ENCODE results near the gene WDR91.
A peak's percentile ranks its signal among the peaks of the same experiment; 100 is the strongest.
"Not testable (repeated sequence)": the region's sequence is repeated elsewhere in the genome, so short reads cannot be mapped to it uniquely, and the experiment has no call there.

Gene WDR91

DNA sequence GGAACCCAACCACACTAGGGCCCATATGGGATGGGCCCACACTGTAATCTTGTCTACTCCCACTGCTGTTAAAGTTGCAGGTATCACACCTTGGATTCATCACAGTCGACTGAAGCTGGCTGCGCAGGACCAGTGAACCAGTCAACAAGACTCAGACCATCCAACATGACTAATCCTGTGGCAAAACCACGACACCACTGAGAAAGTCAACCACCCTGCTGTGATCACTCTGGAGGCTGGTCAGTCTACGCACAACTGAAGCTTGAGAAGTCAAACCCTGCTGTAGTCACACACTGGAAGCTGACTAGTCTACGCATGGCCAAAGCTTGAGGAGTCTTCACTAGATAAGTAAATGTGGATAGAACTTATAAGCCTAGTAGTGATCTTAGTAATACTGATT, 31.2 kb downstream of the WDR91 start:
- DNase-seq (ENCODE audit: low read depth, low spot score) = no peak

DNA sequence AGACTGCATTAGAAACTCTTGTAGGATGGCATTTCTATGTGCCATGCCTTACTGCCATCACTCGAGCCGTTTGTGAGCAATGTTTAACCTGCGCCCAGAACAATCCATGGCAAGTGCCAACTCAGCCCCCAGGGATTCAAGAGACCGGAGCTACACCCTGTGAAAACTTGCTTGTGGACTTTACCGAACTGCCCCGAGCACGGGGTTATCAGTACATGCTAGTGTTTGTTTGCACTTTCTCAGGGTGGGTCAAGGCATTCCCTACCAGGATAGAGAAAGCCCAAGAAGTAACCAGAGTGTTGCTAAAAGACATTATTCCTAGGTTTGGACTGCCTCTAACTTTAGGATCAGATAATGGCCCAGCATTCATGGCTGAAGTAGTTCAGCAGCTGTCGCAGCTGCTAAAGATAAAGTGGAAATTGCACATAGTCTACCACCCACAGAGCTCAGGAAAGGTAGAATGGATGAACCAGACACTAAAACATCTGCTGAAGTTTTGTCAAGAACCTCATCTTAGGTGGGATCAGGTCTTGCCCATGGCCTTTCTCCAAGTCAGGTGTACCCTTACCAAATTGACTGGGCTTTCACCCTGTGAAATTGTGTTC, 31.9 kb downstream of the WDR91 start:
- no peak for DNase-seq (ENCODE audit: low read depth, low spot score)

DNA sequence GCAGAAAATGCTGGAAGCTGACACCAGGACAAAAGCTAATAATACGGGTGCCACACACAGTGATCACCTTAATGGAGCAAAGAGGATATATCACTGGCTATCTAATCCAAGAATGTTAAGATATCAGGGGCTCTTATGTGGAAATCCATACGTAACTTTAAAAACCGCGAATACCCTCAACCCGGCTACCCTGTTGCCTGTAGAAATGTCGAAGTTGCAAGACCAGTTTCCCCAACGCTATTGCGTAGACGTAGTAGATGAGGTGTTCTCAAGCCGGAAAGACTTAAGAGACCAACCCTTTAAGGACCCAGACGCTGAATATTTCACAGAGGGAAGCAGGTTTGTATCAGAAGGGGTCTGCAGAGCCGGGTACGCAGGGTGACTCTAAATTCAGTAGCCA, 33.0 kb downstream of the WDR91 start:
- no peak for DNase-seq (ENCODE audit: low read depth, low spot score)

DNA sequence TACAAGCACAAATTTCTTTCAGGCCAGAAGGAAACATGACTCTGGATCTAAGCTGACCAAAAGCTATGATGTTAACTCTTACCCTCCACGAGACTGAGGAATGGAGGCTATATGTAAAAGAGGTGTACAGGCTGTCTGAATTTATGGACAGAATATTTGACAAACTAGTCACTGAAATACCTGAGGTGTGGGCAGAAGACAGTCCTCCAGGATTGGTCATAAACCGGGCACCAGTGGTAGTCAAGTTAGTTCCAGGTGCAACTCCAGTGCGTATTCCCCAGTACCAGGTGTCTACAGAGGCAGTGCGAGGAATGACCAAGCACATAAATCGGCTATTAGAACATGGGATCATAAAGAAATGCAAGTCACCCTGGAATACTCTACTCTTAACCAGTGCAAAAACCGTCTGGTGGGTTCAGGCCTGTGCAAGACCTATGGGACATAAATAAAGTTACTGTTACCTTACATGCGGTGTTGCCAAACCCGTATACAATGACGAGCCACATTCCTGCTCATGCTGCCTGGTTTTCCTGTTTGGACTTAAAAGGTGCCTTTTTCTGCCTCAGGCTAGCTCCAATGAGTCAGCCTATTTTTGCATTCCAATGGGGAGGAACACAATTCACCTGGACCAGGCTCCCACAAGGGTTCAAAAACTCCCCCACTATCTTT, 34.2 kb downstream of the WDR91 start:
- DNase-seq (ENCODE audit: low read depth, low spot score) = peak; percentile 89

DNA sequence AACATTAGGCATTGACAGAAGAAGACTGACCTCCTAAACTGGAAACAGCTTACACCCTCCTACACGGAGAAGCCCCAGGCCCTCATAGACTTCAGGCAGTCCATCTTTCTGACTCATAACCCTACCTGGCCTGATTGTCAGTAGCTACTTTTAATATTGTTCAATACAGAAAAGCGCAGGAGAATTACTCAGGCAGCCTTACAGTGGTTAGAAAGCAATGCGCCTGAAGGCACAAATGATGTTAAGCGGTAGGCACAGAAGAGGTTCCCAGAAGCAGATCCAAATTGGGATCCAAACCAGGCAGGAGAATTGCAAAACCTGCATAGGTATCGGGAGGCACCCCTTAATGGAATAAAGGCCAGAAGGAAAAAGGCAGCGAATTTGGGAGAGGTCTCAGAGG, 35.4 kb downstream of the WDR91 start:
- DNase-seq (ENCODE audit: low read depth, low spot score) = no peak

DNA sequence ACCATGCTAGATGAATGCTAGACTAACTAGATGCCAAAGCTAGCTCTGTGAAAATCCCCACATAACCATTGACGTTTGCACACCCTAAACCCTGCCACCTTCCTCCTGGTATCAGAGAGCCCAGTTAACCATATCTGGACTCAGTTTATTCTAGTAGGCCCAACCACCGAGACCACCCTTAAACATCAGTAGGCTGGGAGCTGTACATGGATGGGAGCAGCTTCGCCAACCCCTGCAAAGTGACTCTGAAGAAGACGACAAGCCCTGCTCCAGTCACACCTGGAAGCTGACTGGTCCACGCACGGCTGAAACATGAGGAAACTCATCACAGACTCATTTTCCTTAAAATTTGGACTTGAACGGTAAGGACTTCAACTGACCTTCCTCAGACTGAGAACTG, 36.4 kb downstream of the WDR91 start:
- no peak for DNase-seq (ENCODE audit: low read depth, low spot score)

DNA sequence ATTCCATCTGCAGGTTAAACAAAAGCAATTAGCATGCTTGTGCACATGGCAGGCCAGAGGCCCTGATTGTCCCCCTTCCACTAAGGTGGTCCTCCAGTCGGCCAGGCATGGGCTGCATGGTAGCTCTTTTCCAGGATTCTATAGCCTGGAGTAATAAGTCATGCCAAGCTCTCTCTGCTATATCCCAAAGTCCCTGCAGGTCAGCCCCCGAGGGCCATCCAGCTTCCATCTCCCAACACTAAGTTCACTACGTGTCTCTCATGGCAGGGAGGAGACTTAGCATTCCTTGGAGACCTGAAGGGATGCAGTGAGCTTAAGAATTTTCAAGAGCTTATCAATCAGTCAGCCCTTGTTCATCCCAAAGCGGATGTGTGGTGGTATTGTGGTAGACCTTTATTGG, 37.4 kb downstream of the WDR91 start:
- DNase-seq (ENCODE audit: low read depth, low spot score) = not testable (repeated sequence)

DNA sequence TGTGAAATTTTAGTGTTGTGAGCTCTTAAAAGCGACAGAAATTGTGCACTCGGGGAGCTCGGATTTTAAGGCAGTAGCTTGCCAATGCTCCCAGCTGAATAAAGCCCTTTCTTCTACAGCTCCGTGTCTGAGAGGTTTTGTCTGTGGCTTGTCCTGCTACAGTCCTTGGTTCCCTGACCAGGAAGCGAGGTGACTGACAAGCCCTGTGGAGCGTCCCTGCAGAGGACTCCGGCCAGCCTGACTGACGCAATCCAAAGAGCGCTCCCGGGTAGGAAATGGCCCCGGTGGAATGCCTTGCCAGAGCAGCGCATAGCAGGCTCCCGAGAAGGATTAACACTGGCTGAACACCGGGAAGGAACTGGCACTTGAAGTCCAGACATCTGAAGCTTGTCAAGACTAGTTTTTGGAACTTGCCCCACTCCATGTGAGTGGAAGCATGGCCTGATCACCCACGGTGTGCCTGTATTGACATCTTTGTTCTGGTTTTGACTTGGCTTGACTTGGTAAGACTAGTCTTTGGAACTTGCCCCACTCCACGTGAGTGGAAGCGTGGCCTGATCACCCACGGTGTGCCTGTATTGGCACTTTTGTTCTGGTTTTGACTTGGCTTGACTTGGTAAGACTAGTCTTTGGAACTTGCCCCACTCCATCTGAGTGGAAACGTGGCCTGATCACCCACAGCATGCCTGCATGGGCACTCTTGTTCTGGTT, 39.6 kb downstream of the WDR91 start:
- peak; percentile 87 for DNase-seq (ENCODE audit: low read depth, low spot score)

DNA sequence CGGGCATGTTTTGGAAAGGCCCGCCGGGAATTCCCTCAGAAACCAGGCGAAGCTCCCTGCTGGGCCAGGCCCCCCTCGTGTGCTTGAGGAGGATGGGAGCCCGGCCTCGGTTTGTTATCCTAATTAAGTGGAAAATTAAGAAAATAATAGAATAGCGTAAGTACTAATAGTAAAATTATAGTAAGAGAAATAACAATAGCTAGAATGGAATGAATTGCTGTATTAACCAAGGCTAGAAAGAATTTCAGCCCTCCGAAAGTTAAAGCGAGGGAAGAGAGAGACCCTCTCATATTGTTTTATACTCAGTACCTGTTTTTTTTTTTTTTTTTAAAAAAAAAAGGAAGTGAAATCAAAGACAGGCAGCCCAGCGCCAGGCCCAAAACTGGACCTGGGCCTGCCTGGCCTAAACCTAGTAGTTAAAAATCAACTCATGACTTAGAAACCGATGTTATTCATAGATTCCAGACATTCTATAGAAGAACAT, 40.3 kb downstream of the WDR91 start:
- DNase-seq (ENCODE audit: low read depth, low spot score) = not testable (repeated sequence)

DNA sequence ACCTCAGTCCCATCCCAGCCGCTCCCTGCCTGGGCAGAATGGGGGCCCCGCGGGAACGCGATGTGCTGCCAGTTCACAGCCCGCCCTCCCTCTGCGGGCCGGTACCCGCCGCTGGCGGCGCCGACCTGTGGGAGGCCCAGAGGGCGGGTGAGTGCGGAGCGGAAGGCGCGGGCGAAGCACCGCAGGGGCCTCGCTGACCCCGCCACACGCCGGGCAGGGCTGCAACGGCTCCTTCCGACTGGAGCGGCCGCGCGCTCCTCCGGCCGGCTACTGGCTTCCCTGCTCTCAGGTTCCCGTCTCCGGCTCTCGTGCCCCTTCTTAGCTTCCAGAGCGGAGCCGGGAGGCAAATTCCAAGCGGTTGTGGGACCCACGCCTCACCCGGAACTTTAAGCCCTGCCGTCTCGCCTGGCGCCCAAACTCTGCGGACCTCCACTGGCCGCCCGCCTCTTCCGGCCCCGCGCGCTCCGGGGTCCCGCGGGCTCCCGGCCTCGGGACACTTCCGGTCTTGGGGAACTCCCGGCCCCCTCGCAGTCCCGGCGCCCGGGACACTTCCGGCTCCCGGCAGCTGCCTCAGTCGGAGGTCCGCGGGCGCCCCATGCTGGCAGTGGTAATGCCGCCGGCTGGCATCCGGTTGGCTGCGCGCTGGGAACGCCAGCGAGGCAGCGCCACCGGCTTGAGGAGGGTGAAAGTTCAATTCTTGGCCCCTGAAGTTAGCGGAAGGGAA, 40.9 kb downstream of the WDR91 start, which contains the start of gene CYREN:
Gene CYREN (minus strand): TSS at position 434 of the 724 bp plus-strand sequence. CDS start 1,785 bp downstream, outside the sequence.
- DNase-seq (ENCODE audit: low read depth, low spot score) = peak; percentile 96

DNA sequence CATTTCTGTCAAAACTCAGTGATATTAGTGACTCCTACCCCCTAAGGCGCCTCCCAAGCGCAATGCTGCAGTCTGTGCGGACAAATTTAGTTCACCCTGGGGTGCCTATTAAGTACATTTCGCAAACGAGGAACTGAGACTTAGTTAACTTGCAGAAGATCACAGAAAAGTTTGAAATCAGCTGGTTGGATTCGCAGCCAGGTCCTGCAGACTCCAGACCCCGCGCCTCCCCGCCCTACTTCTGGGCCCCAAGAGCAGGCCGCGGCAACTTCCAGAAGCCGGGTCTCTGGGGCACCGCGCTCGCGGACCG, 41.4 kb downstream of the WDR91 start:
- DNase-seq (ENCODE audit: low read depth, low spot score) = no peak

DNA sequence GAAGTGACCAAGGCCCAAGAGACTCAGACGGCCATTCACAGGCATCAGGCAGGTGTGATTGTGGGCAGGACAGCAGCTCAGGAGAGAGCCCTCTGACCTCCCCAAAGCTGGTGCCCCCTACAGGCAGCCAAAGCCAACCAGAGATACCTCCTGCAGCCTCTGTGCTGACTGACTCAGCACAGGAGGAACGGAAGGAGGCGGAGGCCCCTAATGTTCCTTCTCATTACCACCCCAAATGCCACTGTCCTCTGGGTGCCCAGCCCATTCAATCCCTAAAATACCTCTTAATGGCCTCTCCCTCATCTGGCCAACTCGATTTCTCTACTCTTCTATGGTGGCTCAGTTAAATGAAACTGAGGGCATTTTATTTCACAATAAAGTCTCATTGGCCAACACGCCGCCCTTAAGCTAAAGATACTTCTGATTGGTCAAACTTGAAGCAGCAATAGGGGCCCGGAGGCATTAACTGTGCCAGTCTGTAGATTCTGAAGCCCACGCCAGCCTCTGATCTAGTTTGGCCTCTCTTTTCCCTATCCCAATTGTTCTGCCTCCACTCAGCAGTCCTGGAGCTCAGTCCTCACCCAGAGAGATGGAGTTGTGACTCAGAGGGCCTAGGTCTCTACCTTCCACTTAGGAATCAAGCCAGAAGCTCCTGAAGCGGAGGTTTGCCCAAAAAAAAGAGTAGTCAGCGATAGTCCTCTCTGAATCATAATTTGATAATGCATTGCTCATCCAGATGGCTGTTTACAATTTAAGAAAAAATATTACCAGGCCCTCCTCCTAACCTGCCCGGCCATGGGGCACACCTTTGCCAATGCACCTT, 42.0 kb downstream of the WDR91 start:
- peak; percentile 81 for DNase-seq (ENCODE audit: low read depth, low spot score)

DNA sequence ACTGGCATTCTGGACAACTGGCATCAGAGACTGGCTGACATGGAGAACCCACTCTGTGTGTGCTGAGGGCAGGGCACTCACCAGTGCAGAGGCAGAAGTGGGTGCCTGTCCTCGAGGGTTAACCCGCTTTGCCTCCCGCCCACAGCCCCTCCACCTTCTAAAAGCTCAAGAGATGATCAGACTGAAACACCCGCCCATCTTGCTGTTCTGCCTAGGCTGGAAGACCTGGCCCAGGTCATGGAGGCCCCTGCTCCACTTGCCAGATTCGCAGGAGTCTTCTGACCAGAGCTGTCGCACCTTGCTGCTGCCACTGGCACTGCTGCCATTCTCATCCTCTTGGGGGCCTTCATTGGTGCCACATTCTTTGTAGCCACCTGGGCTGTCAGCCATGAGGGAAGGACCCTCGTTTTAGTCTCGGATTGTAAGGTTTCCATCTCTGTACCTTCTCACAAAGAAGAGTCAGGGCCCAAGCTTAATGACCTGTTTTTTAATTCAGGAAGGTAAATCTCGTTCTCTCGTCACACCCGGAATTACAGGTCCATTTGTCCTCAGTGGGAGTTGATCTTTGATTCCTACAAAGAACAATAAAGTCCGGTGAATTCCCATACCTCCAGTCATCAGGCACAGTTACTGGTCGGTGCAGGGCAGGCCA, 42.7 kb downstream of the WDR91 start:
- DNase-seq (ENCODE audit: low read depth, low spot score) = no peak

DNA sequence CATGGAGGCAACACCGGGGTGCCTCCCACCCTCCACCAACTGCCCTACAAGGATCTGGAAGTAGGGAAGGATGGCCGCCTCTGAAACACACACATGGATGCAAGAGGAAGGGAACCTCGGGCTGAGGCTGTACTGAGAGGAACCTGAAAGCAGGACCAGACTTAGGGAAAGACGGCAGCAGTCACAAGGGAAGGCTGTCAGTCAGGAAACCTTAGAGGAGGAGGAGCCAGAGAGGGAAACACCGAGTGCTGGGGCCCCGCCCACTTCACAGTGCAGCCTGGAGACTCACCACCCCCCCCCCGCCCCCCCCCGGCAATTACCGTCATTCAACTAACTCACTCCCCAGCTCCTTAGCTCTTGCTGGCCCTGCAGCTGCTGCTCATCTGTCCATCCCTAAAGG, 43.3 kb downstream of the WDR91 start:
- DNase-seq (ENCODE audit: low read depth, low spot score) = no peak

DNA sequence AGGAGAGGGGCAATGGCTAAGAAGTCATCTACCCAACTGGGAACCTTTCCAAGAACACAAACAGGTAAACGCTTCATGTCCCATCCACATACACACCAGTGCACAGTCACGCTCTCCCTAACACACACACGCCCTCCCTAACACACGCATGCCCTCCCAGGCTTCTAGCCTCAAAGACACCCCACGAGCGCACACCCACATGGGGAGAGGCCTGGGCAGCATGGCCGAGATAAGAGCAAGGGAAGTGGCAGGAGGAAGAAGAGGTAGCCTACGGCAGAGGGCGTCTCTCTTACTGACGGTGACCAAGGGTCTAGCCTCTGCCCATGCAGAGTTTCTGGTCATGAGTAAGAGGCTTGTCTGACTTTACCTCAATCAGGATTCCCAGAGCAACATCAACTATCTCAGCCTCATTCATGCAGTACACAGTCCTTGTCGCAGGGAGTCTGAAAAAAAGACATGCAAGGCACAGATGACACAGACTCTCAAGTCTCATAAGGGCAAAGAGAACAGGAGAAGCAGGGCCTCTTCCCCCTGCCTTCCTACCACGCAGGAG, 43.9 kb downstream of the WDR91 start:
- no peak for DNase-seq (ENCODE audit: low read depth, low spot score)

DNA sequence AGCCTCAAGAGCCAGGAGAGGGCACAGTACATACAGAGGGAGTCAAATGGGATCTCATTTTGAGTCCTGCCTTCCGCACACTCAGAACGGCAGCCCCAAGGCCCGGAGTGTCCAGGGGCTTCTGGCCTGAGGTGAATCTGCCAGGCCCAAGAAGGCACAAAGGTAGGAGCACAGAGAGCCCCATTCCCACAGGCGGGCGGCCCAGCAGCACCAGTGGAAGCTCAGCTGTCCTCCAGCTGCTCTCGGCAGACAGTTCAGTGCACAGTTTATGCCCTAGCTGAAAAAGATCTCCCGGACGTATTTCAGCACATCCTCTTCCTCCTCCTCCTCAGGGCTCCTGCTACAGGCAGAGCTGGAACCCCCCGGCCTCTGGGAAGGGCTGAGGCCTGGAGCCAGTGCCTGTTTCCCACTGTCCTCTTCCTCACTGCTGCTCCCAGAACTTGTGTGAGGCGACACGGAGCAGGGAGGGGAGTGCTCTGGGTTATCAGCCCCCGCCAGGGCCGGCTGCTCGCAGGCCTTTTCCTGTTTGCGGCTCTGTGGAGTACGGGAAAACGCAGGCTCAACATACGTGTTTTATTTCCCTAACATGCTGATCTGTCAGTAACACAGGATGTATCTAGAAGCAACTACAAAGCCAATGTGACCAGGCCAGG, 44.9 kb downstream of the WDR91 start:
- DNase-seq (ENCODE audit: low read depth, low spot score) = no peak

DNA sequence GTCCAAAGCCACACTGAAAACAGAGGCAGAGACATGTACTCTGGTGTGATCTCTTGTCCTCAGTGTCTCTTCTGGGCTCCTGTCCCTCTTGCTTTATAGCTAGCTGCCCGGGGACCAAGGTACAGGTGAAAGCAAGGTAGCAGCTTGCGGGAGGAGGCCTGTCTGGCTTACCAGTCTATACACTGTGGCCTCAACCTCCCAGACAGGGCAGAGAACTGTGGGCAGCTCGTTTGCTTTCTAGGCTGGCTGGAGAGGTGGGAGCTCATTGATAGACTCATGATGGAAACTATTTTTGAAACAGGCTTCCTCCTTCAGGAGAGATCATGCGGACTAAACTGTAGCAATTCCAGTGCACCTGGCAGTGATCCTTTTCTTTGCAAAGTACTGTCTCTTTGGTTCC, 45.5 kb downstream of the WDR91 start:
- no peak for DNase-seq (ENCODE audit: low read depth, low spot score)

DNA sequence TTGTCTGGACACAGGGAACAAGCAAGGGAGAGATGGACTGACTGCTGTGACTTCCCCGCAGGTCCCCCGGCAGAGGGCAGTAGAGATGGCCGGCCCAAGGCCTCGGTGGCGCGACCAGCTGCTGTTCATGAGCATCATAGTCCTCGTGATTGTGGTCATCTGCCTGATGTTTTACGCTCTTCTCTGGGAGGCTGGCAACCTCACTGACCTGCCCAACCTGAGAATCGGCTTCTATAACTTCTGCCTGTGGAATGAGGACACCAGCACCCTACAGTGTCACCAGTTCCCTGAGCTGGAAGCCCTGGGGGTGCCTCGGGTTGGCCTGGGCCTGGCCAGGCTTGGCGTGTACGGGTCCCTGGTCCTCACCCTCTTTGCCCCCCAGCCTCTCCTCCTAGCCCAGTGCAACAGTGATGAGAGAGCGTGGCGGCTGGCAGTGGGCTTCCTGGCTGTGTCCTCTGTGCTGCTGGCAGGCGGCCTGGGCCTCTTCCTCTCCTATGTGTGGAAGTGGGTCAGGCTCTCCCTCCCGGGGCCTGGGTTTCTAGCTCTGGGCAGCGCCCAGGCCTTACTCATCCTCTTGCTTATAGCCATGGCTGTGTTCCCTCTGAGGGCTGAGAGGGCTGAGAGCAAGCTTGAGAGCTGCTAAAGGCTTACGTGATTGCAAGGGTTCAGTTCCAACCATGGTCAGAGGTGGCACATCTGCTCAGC, 46.8 kb downstream of the WDR91 start:
- no peak for DNase-seq (ENCODE audit: low read depth, low spot score)

DNA sequence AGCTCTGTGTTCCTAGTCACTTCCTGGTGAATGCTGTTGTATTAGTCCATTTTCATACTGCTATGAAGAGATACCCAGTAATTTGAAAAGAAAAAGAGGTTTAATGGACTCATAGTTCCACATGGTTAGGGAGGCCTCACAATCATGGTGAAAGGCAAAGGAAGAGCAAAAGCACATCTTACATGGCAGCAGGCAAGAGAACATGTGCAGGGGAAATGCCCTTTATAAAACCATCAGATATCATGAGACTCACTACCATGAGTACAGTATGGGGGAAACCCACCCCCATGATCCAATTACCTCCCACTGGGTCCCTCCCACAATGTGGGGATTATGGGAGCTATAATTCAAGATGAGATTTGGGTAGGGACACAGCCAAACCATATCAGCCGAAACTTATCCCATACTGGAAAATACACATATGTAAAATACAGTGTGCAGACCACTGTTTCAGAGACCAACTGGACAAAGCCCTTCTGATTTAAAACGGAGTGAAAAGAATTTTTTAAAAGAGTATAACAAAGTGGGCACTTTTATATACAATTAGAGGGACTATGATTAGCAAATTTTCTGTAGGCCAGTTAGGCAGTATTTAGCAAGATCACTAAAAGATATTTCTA, 48.8 kb downstream of the WDR91 start:
- DNase-seq (ENCODE audit: low read depth, low spot score) = no peak

Measured in ELF-1 (cell line).